ENCODE measurements around the gene CCDC68. TPM values are rescaled to one million over a fixed set of nuclear protein-coding genes. Genes with fewer than 3 reads are reported as not detected.

The CCDC68 gene
- total and polyA plus RNA-seq, 2 of the 4 experiments (the other 2 are of a cell fraction), result 0.46 to 0.54 TPM

DNA sequence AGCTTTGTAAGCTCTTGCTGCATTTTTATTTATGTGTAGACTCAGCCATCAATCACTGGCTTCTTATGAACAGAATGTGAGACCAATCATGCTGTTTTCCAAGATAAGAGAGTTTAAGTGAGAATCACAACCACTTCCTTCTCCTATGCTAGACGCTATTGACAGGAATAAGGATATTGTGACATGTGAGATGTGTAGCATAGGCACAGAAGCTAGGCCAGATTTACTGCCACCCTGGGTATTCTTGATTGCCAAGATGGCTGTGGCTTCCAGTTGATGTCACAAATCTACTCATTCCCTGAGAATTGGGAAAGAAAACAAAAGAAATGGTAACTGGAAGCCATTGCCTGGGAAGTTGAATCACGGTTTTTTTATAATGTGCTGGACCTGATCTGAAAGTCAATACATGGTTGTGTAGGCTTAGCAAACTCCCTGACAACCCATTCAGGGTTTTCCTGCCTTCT is 81.1 kb downstream of the CCDC68 start:
- Histone ChIP-seq H2BK20ac (ENCODE audit: low read depth, low read length) (0 out of 2 replicates have a peak overlapping the region, but pooled peaks have one; percentile 15), H3K27me3 (ENCODE audit: control insufficient read depth, insufficient read depth, low read length) (no peaks in the 10 kb centered on the region), H3K18ac (ENCODE audit: low read depth, low read length) (peak overlapping the region; percentile 46; the same call in 1 of the 2 replicates), H3K4me2 (ENCODE audit: low read depth, low read length) (no peak overlapping the region), H4K5ac (ENCODE audit: low read depth, low read length) (no peak overlapping the region; the same call in 1 of the 2 replicates), H4K20me1 (ENCODE audit: insufficient read depth, low read length) (no peaks in the 10 kb centered on the region), H3K79me1 (ENCODE audit: low read depth in 1 of 2, low read length in 2 of 2) (no peaks in the 10 kb centered on the region), H3K14ac (replicated peaks; ENCODE audit: low read depth, low read length) (no peak overlapping the region), H3K23ac (ENCODE audit: low read depth, low read length) (no peak overlapping the region), H2BK120ac (ENCODE audit: low read depth, low read length) (peak overlapping the region; percentile 28; the same call in 1 of the 2 replicates), H3K27ac (ENCODE audit: insufficient read depth, low read length) (no peak overlapping the region), H3K4me3 (ENCODE audit: insufficient read depth, low read depth, low read length) (no peak overlapping the region), H3K4me1 (ENCODE audit: control insufficient read depth, insufficient read depth, low read length) (peaks cover 2% of the 10 kb centered on the region; the same call in 1 of the 2 replicates), H2AK5ac (ENCODE audit: low read depth, low read length) (no peak overlapping the region), H2BK15ac (ENCODE audit: low read depth, low read length) (0 out of 3 replicates have a peak overlapping the region, but pooled peaks have one; percentile 12), H3K9ac (ENCODE audit: low read depth, low read length) (no peak overlapping the region), H2BK5ac (ENCODE audit: low read depth, low read length, poor library complexity, severe bottlenecking) (no peak overlapping the region), H3K36me3 (ENCODE audit: control insufficient read depth, insufficient read depth, low read length) (no peaks in the 10 kb centered on the region), H2AK9ac (replicated peaks; ENCODE audit: low read depth, low read length, poor library complexity) (no peak overlapping the region), H3K56ac (ENCODE audit: extremely low read depth, insufficient read depth, low read length) (no peak overlapping the region), H3K9me3 (ENCODE audit: control insufficient read depth, insufficient read depth, low read length) (no peaks in the 10 kb centered on the region), H2AFZ (replicated peaks; ENCODE audit: low read length, poor library complexity) (no peak overlapping the region), H4K8ac (ENCODE audit: low read depth in 2 of 2, low read length in 2 of 2) (no peak overlapping the region), H3K4ac (ENCODE audit: low read depth, low read length) (no peak overlapping the region), H3K9me1 (ENCODE audit: insufficient read depth, low read length) (no peaks in the 10 kb centered on the region), H4K91ac (ENCODE audit: insufficient read depth, low read depth, low read length) (no peak overlapping the region)
- no TSS peak for BruUV-seq (replicated peaks)
- POLR2A ChIA-PET (ENCODE audit: unreplicated experiment), result no interaction called here
- in situ Hi-C loops (cut with MboI; ENCODE audit: low sequenced_read_pairs), result no loop called here
- ATAC-seq (ENCODE audit: low read depth) (no peak), DNase-seq (no peak)
- dilution Hi-C loops (cut with HindIII; ENCODE audit: low sequenced_read_pairs, unreplicated experiment), result no loop called here
- intact Hi-C loops (cut with micrococcal nuclease), result no loop called here
- CTCF ChIA-PET, result no interaction called here
- no CpG with 5 or more reads among the region's 2 CpGs for WGBS, 2 experiments (ENCODE audit: extremely low coverage in 2 of 2, insufficient read length in 1 of 2)
- TF ChIP-seq NFE2L2 (IDR thresholded peaks at IDR 0.05; ENCODE audit: low read depth, low read length) (no peak), MAFK (IDR thresholded peaks at IDR 0.05; ENCODE audit: low read depth, low read length) (no peak), POLR2A (IDR thresholded peaks at IDR 0.05; ENCODE audit: low read depth, low read length) (no peak), RFX5 (IDR thresholded peaks at IDR 0.05; ENCODE audit: low read depth, low read length) (no peak), CEBPB (IDR thresholded peaks at IDR 0.05; ENCODE audit: low read depth, low read length) (no peak), BHLHE40 (IDR thresholded peaks at IDR 0.05; ENCODE audit: low read depth, low read length) (no peak), SMC3 (IDR thresholded peaks at IDR 0.05; ENCODE audit: low read depth, low read length) (no peak), MAZ (IDR thresholded peaks at IDR 0.05; ENCODE audit: borderline replicate concordance, low read depth, low read length) (no peak), MXI1 (IDR thresholded peaks at IDR 0.05; ENCODE audit: borderline replicate concordance, low read depth, low read length) (no peak), USF2 (IDR thresholded peaks at IDR 0.05; ENCODE audit: low read depth, low read length) (no peak), RAD21 (IDR thresholded peaks at IDR 0.05; ENCODE audit: low read length) (no peak), RCOR1 (IDR thresholded peaks at IDR 0.05; ENCODE audit: insufficient replicate concordance, low read length) (no peak), CHD1 (IDR thresholded peaks at IDR 0.05; ENCODE audit: low read depth, low read length) (no peak), ELK1 (IDR thresholded peaks at IDR 0.05; ENCODE audit: borderline replicate concordance, low read depth, low read length) (no peak), FOS (IDR thresholded peaks at IDR 0.05; ENCODE audit: low read depth, low read length) (no peak)
- TF ChIP-seq, protein P1, sequence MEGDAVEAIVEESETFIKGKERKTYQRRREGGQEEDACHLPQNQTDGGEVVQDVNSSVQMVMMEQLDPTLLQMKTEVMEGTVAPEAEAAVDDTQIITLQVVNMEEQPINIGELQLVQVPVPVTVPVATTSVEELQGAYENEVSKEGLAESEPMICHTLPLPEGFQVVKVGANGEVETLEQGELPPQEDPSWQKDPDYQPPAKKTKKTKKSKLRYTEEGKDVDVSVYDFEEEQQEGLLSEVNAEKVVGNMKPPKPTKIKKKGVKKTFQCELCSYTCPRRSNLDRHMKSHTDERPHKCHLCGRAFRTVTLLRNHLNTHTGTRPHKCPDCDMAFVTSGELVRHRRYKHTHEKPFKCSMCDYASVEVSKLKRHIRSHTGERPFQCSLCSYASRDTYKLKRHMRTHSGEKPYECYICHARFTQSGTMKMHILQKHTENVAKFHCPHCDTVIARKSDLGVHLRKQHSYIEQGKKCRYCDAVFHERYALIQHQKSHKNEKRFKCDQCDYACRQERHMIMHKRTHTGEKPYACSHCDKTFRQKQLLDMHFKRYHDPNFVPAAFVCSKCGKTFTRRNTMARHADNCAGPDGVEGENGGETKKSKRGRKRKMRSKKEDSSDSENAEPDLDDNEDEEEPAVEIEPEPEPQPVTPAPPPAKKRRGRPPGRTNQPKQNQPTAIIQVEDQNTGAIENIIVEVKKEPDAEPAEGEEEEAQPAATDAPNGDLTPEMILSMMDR (conservative IDR thresholded peaks at IDR 0.05; ENCODE audit: low read depth, low read length), result no peak

Measured in IMR-90 (cell line).